Occipital lobe (tissue), 3 donors: ENCODE data around the gene TNKS2. TPM values are rescaled to one million over a fixed set of nuclear protein-coding genes. Genes with fewer than 3 reads are reported as not detected.

Source experiments
- DNase-seq: peaks from one replicate; lab custom pipeline; 2025; lab: John Stamatoyannopoulos, UW
- small RNA-seq: library from RNA; depleted of rRNA; stranded (forward); fragments of <200 nt; gene quantifications from one replicate; pipeline ENCODE3, GENCODE V24; 2014
- total RNA-seq: library from RNA; depleted of rRNA; stranded (reverse); fragments of >200 nt; gene quantifications from one replicate; pipeline ENCODE4 v1.2.3, GENCODE V29; 2014

The TNKS2 gene
- total RNA-seq, 1 donor from 2014 or later = 151 TPM

DNA sequence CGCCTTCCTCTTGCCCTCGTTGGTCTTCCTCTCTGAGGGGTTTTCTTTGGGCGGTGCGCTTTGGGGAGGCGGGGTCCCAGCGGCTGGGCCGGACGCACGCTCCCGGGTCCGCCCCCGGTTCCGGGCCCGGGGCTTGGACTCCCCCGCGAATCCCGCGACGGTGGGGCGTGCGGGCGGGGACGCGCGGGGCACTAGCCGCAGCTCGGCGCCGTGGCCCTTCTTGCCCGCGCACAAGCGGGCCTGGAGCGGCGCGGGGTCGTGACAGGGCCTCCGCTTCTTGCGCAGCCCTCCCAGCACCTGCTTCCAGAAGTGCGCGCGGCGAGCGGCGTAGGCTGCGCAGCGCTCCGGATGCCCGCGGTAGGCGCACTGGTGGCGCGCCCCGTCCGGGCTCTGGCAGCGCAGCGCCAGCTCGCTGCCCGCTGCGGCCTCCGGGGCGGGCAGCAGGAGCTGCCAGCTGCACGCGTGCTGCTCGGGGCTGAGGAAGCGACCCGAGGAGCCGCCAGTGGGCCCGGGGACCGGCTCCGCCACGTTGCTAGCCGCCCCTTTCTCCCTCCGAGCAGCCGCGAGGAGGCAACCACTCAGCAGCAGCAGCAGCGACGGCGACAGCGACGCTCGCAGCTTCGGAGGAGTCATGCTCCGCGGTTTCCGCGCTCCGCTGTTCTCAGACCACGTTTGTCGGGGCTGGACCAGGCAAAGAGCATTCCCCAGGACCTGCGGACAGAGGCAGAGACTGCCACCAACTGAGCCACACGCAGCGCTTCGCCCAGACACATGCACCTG, 110.3 kb downstream of the TNKS2 start:
- DNase-seq = peak; percentile 67

DNA sequence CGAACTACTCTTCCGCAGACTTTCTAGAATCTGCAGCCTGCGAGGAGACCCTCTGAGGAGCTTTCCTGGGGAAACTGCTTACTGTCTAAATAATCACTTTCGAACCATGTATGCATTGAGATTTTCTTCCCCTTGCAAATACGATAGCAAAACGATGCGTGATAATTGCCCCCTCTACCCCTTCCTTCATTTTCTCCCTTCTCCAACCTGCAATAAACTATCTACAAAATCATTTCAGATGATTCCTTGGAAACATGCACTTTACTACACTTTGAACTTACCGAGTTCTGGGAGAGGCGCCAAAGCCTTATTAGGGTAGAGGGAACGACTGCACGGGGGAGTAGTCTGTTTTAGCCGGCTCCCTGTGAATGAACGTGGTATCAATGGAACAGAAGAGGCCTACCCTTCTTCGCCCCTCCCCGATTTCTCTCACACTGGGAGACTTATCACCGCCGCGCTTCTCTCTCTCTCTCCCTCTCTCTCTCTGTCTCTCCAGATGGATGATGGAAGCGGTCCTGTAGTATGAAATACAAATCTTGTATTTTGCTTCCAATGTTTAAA, 111.0 kb downstream of the TNKS2 start, which contains the start of gene FGFBP3:
Gene FGFBP3, minus strand, starts transcription at position 370 of the 561 bp plus-strand sequence. CDS start 517 bp downstream, outside the sequence.
- DNase-seq = no peak

DNA sequence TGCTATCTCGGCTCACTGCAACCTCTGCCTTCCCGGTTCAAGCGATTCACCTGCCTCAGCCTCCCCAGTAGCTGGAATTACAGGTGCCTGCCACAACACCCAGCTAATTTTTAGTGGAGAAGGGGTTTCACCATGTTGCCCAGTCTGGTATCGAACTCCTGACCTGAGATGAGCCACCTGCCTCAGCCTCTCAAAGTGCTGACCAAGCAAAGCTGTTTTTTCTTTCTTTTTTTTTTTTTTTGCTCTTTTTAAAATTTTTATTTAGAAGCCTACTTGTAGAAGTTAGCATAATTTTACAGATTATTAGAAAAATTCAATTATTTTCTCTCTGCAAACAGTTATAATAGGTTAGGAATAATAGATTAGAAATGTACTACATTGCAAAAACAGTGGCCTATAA, 112.2 kb downstream of the TNKS2 start:
- DNase-seq = no peak

Small RNA genes lying within 50 kb of the gene (small RNA-seq; reads per million reads assigned to genes)
- gene AL359198.2 = not detected
- gene SRP9P1 = not detected

Other genes with a start within 250 kb of the TNKS2 start
- gene PPP1R3C, start 165.4 kb upstream of the TNKS2 start, total RNA-seq = 41.2 TPM
- 29.8 TPM for gene FGFBP3, start 111.1 kb downstream of the TNKS2 start, total RNA-seq
- gene BTAF1, start 125.3 kb downstream of the TNKS2 start, total RNA-seq = 90.6 TPM